DND-41 (cell line): ENCODE data around the gene OPCML.

Experiments used
- ATAC-seq: fragments of 200-7000 bp; cut with Tn5 transposase; 3 replicates; pipeline ENCODE4 v1.9.1; 2021; ENCODE audit warnings: low read depth; ENCODE audit not compliant: insufficient read depth
- DNase-seq: peaks from one replicate; pipeline ENCODE4 v3.0.0-alpha.2; 2020
- H2AFZ ChIP-seq: 2 replicates; pipeline ENCODE4 v1.6.0; 2012; ENCODE audit warnings: low read depth, low read length
- H3K27ac ChIP-seq: 2 replicates; pipeline ENCODE4 v1.5.1; 2012; ENCODE audit warnings: low read length, inconsistent platforms
- H3K27me3 ChIP-seq: fragments of 200-600 bp; sonication (generic); 2 replicates; pipeline ENCODE4 v1.6.0; 2012; ENCODE audit warnings: low read length, mild to moderate bottlenecking, inconsistent platforms; ENCODE audit not compliant: insufficient read depth, poor library complexity
- H3K36me3 ChIP-seq: 2 replicates; pipeline ENCODE4 v1.5.1; 2012; ENCODE audit warnings: low read length, inconsistent platforms; ENCODE audit not compliant: insufficient read depth
- H3K4me1 ChIP-seq: 2 replicates; pipeline ENCODE4 v1.5.1; 2012; ENCODE audit warnings: mild to moderate bottlenecking, low read length; ENCODE audit not compliant: insufficient read depth
- H3K4me2 ChIP-seq: 2 replicates; pipeline ENCODE4 v1.6.0; 2012; ENCODE audit warnings: mild to moderate bottlenecking, moderate library complexity, low read length, inconsistent platforms; ENCODE audit not compliant: insufficient read depth
- H3K4me3 ChIP-seq, 2 experiments: fragments of 200-600 bp in 1 of 2; shearing (Covaris generic) in 1 of 2; 2 replicates each; pipeline ENCODE4 v1.5.1; 2012 to 2016; ENCODE audit warnings: inconsistent platforms in 2 of 2, low read length in 2 of 2, mild to moderate bottlenecking in 2 of 2, low read depth in 1 of 2, moderate library complexity in 1 of 2
- H3K79me2 ChIP-seq: 2 replicates; pipeline ENCODE4 v1.6.0; 2012; ENCODE audit warnings: low read length, inconsistent platforms; ENCODE audit not compliant: insufficient read depth
- H3K9ac ChIP-seq: 2 replicates; pipeline ENCODE4 v1.6.0; 2012; ENCODE audit warnings: low read depth, mild to moderate bottlenecking, inconsistent platforms, low read length, moderate library complexity
- H3K9me3 ChIP-seq: 2 replicates; pipeline ENCODE4 v1.5.1; 2012; ENCODE audit warnings: low read length, moderate library complexity, mild to moderate bottlenecking, inconsistent platforms; ENCODE audit not compliant: insufficient read depth, severe bottlenecking
- H4K20me1 ChIP-seq: 2 replicates; pipeline ENCODE4 v1.6.0; 2012; ENCODE audit warnings: low read length; ENCODE audit not compliant: insufficient read depth
- EZH2 ChIP-seq: IDR thresholded peaks from 3 replicates; pipeline ENCODE4 v1.6.1; 2012; ENCODE audit warnings: borderline replicate concordance, low read depth, mild to moderate bottlenecking, moderate library complexity, low read length, inconsistent platforms; ENCODE audit not compliant: severe bottlenecking
- TF ChIP-seq, protein P1 (sequence below): IDR thresholded peaks from 2 replicates; pipeline ENCODE4 v1.5.1; 2012; ENCODE audit warnings: borderline replicate concordance, low read length, moderate library complexity, mild to moderate bottlenecking; ENCODE audit not compliant: poor library complexity, severe bottlenecking; ENCODE audit errors: extremely low read depth

Gene OPCML

DNA sequence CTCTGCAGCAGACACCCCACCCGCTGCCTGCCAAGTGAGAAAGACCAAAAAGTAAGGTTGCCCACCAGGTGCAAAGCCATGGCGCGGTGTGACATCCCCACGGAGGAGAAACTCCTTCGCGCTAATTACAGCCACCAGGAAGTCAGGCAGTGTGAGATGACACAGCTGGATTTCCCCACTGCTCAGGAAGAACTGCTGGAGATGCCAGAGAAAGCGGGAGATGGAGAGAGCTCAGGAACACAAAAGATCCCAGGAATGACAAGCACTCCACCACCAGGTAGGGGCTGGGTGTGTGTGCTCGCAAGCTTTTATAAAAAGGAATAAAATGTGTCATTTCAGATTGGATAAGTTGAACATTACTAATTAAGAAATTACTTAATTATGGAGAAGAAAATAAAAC is 292.7 kb downstream of the OPCML start:
- ATAC-seq = no peak
- Histone ChIP-seq H3K27ac (no peak overlapping the region), H3K27me3 (peaks cover 19% of the 10 kb centered on the region), H3K4me1 (no peaks in the 10 kb centered on the region), H3K9me3 (no peaks in the 10 kb centered on the region), H3K4me2 (no peak overlapping the region), H3K4me3 (no peak overlapping the region), H3K79me2 (no peaks in the 10 kb centered on the region), H3K36me3 (no peaks in the 10 kb centered on the region), H2AFZ (no peak overlapping the region), H3K9ac (no peak overlapping the region), H4K20me1 (no peaks in the 10 kb centered on the region)
- DNase-seq = no peak
- no peak for TF ChIP-seq EZH2
- TF ChIP-seq, protein P1, sequence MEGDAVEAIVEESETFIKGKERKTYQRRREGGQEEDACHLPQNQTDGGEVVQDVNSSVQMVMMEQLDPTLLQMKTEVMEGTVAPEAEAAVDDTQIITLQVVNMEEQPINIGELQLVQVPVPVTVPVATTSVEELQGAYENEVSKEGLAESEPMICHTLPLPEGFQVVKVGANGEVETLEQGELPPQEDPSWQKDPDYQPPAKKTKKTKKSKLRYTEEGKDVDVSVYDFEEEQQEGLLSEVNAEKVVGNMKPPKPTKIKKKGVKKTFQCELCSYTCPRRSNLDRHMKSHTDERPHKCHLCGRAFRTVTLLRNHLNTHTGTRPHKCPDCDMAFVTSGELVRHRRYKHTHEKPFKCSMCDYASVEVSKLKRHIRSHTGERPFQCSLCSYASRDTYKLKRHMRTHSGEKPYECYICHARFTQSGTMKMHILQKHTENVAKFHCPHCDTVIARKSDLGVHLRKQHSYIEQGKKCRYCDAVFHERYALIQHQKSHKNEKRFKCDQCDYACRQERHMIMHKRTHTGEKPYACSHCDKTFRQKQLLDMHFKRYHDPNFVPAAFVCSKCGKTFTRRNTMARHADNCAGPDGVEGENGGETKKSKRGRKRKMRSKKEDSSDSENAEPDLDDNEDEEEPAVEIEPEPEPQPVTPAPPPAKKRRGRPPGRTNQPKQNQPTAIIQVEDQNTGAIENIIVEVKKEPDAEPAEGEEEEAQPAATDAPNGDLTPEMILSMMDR = no peak

DNA sequence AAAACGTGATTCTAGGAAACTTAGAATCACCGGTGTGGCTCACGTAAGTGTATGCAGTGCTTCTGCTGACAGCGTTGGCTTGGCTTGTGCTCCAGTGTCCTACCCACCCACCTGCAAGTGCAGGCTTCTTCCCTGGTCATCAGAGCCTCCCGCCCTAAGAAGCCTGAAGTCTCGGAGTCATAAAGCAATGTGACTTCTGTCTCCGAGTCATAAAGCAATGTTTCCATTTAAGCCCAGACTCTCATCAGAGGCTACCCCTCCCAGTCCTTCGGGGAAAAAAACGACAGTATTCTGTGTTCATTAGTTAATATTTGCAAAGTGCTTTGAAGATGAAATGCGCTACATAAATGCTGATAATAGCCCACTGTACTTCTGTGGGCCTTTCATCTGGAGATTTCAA is 293.8 kb downstream of the OPCML start:
- ATAC-seq = no peak
- peaks cover 19% of the 10 kb centered on the region for H3K27me3 ChIP-seq

DNA sequence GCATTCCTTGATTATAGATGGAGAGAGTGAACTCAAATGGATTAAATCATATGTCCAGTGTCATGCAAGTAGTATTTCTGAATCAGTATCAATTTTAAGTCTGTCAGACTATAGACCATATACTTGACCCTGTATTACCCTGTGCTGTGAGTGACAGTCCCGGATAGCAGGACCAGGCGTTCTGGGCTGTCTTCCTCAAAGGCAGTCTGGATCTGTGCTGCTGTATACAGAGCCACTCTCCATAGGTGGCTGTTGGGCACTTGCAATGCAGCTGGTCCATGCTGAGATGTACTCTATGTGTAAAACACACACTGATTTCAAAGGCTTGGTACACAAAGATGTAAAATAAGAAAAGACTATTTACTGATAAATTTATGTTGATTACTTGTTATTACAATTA is 294.3 kb downstream of the OPCML start:
- no peak for ATAC-seq
- Histone ChIP-seq H3K9me3 (no peaks in the 10 kb centered on the region), H3K79me2 (no peaks in the 10 kb centered on the region), H3K27ac (no peak overlapping the region), H3K4me3 (no peak overlapping the region), H3K9ac (no peak overlapping the region), H3K36me3 (no peaks in the 10 kb centered on the region), H4K20me1 (no peaks in the 10 kb centered on the region), H3K4me2 (no peak overlapping the region), H3K27me3 (peaks cover 21% of the 10 kb centered on the region), H2AFZ (no peak overlapping the region), H3K4me1 (no peaks in the 10 kb centered on the region)
- DNase-seq = no peak
- no peak for TF ChIP-seq EZH2
- TF ChIP-seq, protein P1 = no peak

More for the DNA sequence above, 293.8 kb downstream of the OPCML start:
- Histone ChIP-seq H3K79me2 (no peaks in the 10 kb centered on the region), H3K4me2 (no peak overlapping the region), H3K4me3 (no peak overlapping the region), H3K4me1 (no peaks in the 10 kb centered on the region), H3K9me3 (no peaks in the 10 kb centered on the region), H3K36me3 (no peaks in the 10 kb centered on the region), H3K27ac (no peak overlapping the region), H4K20me1 (no peaks in the 10 kb centered on the region), H3K9ac (no peak overlapping the region), H2AFZ (no peak overlapping the region)
- DNase-seq = no peak
- TF ChIP-seq EZH2 = no peak
- TF ChIP-seq, protein P1 = no peak

DNA sequence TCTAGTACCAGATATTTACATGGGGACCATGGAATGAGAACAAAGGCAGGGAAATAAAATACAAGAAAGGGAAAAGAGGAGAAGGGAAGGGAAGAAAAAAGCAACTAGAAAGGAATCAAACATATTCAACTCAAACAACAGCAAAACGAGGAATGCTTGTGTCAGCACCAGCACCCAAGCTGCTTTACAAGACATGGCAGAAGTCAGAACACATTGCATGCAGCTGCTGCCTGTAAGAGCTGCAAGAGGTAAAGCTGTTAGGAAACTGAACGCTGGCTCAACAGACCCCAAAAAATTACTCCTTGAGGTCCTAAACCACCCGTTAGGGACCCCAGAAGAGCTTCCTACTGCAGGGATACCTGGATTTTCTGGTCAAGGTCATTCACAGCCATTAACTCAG is 296.9 kb downstream of the OPCML start:
- Histone ChIP-seq H2AFZ (no peak overlapping the region), H3K27ac (no peak overlapping the region), H3K36me3 (no peaks in the 10 kb centered on the region), H3K27me3 (peaks cover 20% of the 10 kb centered on the region), H3K79me2 (no peaks in the 10 kb centered on the region), H3K4me3 (no peak overlapping the region), H3K4me1 (no peaks in the 10 kb centered on the region), H3K9ac (no peak overlapping the region), H4K20me1 (no peaks in the 10 kb centered on the region), H3K4me2 (no peak overlapping the region), H3K9me3 (no peaks in the 10 kb centered on the region)
- DNase-seq = no peak
- no peak for ATAC-seq
- no peak for TF ChIP-seq EZH2
- TF ChIP-seq, protein P1 = no peak
